GM12872 (cell line): Measurements from ENCODE around the gene GRM8.

ENCODE experiments used
- TF ChIP-seq, protein P1 (sequence below): IDR thresholded peaks from 3 replicates; pipeline ENCODE4 v1.5.1; 2011; ENCODE audit warnings: low read depth, mild to moderate bottlenecking, low read length, moderate library complexity; ENCODE audit not compliant: insufficient read depth

Gene GRM8

DNA sequence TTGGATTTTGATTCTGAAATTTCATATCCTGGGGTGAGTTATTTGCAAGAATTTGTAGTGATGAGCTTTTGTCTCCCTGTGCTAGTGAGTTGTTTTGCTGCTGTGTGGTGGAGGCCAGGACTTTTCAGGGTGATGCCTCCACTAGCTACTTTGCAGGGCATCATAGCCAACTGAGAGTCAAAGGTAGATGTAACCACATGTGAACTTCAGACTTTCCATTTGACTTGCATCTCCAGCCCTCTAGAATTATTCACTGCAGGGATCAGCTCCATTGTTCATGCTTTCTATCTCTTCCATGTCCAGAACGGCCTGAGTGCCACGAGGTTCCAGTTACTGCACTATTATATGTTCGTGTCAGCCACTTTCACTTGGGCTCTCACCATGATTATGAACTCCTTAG is 534.3 kb downstream of the GRM8 start:
- TF ChIP-seq, protein P1, sequence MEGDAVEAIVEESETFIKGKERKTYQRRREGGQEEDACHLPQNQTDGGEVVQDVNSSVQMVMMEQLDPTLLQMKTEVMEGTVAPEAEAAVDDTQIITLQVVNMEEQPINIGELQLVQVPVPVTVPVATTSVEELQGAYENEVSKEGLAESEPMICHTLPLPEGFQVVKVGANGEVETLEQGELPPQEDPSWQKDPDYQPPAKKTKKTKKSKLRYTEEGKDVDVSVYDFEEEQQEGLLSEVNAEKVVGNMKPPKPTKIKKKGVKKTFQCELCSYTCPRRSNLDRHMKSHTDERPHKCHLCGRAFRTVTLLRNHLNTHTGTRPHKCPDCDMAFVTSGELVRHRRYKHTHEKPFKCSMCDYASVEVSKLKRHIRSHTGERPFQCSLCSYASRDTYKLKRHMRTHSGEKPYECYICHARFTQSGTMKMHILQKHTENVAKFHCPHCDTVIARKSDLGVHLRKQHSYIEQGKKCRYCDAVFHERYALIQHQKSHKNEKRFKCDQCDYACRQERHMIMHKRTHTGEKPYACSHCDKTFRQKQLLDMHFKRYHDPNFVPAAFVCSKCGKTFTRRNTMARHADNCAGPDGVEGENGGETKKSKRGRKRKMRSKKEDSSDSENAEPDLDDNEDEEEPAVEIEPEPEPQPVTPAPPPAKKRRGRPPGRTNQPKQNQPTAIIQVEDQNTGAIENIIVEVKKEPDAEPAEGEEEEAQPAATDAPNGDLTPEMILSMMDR = no peak

DNA sequence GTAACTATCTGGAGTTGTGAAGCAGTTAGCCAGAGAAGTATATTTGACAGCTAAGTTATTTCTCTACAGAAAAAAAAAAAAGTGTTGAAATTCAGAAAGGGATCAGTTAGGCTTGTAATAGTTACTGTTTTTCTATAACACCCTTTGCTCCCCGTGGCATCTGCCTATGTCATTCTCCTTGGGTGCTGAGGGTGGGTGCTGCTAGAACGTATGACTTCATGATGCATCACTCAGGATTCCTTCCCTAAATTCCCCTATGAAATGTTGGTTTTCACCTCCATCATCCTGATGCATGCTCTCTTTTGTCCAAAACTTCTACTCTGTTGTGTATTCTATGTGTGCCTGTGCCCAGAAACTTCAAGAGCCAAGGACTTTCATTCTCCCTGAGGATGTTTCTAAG is 536.4 kb downstream of the GRM8 start:
- TF ChIP-seq, protein P1 = no peak

DNA sequence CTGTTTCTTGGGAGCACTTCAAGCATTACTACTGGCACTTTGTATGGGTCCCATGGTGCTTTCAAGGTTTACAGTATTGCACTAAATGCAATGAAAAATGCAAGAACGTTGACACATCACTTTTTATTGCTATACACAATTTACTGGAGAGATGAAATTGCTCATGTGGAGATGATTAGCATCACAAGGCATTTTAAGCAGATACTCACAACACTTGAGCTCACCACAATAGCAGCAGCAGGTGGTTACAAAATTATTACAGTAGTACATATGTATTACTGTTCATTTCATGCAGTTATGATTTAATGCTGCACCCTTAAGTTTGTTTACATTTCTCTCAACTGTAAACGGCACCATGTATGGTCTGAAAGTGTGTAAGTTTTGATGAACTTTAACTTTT is 537.7 kb downstream of the GRM8 start:
- TF ChIP-seq, protein P1 = no peak

DNA sequence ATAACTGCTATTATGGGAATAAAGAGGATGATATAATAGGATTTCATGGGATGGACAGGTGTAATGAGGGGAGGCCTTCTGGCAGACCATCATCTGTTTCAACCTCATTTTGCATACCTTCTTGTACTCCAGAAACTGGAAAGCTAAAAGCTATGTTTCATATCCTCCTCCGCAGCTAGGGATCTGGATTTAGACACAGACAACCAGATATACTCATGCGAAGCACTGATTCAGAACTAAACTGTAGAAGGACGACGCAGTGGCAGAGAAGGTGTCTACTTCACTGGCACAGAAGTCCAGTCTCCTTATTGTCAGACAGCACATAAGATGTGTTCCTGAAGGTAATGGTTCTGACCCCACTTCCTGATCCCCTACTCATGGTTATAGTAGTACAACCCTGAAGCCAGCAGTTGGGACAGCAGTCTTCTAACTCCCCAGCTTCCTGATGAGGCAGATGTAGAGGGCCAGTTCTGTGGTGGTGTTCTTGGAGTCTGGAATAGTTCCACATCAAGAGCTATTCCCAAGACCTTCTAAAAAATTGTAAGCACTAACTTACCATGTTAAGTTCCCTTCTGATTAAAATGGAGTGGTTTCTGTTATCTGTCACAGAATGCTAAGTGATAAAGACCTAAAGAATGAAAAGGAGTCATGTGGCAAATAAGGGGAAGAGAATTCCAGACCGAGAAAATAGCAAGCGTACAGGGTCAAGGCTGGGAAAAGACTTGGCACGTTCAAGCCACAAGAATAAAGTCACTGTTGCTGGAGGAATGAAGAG is 550.3 kb downstream of the GRM8 start:
- TF ChIP-seq, protein P1 = no peak

DNA sequence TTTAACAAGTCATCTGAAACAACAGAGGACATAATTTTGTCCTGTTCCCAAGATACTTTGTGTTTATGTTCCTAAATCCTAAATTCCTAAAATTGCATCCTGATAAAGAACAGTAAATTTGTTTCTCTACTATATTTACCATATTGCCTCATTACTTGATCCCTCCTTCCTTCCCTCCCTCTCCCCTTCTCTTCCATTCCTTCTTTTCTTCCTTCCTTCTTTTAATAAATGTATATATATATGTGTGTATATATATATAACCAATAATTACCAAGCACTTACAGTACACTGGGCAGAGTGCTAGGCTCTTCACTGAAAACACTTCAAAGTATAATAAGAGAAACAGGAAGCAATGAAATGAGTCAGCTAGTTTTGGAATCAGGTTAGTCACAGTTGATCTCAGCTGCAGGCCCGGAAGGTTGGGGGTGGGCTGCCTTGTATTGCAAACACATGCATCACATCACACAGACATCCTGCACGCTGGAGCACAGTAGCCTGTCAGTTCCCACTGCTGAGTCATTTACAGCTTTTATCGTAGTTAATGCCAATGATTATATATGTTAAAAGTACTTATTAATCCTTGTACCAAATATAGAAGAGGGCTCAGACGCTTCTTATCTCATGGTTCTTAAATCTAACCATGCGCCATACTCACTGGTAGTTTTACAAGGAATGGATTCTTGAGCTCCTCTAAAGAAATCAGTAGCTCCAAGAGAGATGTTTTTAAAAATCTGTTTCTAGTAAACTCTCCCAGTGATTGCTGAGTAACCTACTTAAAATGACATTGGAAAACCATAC is 551.7 kb downstream of the GRM8 start:
- TF ChIP-seq, protein P1 = no peak

DNA sequence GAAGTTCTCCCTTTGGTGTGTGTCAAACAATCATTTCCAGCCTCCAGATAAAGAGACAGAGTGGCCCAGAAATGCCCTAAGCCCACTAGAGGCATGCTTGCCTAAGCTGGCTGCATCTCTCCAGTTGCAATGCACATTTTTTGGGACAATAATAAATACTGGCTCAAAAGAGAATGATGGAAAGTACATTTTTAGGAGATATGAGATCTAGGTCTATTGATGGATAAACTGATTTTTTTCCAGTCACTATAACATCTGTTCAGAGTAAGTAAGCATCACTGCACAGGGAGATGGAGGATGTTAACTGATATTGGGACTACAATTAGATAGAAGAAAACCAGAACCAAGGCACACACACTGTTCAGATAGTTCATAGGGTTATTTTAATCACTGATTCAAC is 553.0 kb downstream of the GRM8 start:
- TF ChIP-seq, protein P1 = peak; percentile 44; the same call in 2 of the 3 replicates

DNA sequence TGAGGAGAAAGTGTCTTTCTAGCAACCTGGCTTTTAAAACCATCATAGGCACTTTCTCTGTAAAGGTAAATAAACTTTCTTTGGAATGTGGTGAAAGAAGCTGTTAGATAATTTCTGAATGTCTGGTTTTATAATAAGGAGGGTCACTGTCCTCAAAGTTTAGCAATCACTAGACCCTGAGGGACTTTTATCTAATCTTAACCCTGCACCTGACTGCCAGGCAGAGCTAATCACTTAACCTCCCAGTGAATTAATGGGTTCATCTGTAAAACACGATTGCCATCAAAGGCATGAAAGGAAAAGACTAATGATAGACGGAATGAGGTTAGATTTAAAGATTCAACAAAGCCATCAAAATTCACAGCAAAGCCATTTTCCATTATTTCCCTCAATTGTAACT is 553.8 kb downstream of the GRM8 start:
- TF ChIP-seq, protein P1 = no peak
